Osteocyte (in vitro differentiated cells): ENCODE measurements around the gene EQTN. TPM values are rescaled to one million over a fixed set of nuclear protein-coding genes. Genes with fewer than 3 reads are reported as not detected.

ENCODE experiments used
- DNase-seq: peaks from one replicate; pipeline ENCODE4 v3.0.0; 2021; ENCODE audit warnings: mixed read lengths; ENCODE audit not compliant: unreplicated experiment; ENCODE audit errors: extremely low spot score
- H3K27ac Mint-ChIP-seq: one replicate; pipeline ENCODE4 v1.8.0; 2021; ENCODE audit warnings: mild to moderate bottlenecking, mixed read lengths; ENCODE audit not compliant: unreplicated experiment
- H3K27me3 Mint-ChIP-seq: one replicate; pipeline ENCODE4 v1.8.0; 2021; ENCODE audit warnings: mixed read lengths; ENCODE audit not compliant: unreplicated experiment
- H3K36me3 Mint-ChIP-seq: one replicate; pipeline ENCODE4 v1.8.0; 2021; ENCODE audit warnings: mixed read lengths; ENCODE audit not compliant: unreplicated experiment
- H3K4me1 Mint-ChIP-seq: one replicate; pipeline ENCODE4 v1.8.0; 2021; ENCODE audit warnings: mixed read lengths; ENCODE audit not compliant: unreplicated experiment
- H3K4me3 Mint-ChIP-seq: one replicate; pipeline ENCODE4 v1.8.0; 2021; ENCODE audit warnings: mild to moderate bottlenecking, moderate library complexity, mixed read lengths; ENCODE audit not compliant: unreplicated experiment
- H3K9me3 Mint-ChIP-seq: one replicate; pipeline ENCODE4 v1.8.0; 2021; ENCODE audit warnings: mixed read lengths; ENCODE audit not compliant: unreplicated experiment
- total RNA-seq: library from RNA; stranded (reverse); gene quantifications from 2 replicates; pipeline ENCODE4 v1.2.1, GENCODE V29; 2021
- TF ChIP-seq, protein P1 (sequence below): fragments of 200-600 bp; sonication (generic); IDR thresholded peaks from 2 replicates; pipeline ENCODE4 v1.5.0; 2021; ENCODE audit warnings: antibody characterized with exemption, mild to moderate bottlenecking, moderate library complexity

The EQTN gene
- total RNA-seq, 1 donor from 2014 or later: not detected

- TF ChIP-seq, protein P1, sequence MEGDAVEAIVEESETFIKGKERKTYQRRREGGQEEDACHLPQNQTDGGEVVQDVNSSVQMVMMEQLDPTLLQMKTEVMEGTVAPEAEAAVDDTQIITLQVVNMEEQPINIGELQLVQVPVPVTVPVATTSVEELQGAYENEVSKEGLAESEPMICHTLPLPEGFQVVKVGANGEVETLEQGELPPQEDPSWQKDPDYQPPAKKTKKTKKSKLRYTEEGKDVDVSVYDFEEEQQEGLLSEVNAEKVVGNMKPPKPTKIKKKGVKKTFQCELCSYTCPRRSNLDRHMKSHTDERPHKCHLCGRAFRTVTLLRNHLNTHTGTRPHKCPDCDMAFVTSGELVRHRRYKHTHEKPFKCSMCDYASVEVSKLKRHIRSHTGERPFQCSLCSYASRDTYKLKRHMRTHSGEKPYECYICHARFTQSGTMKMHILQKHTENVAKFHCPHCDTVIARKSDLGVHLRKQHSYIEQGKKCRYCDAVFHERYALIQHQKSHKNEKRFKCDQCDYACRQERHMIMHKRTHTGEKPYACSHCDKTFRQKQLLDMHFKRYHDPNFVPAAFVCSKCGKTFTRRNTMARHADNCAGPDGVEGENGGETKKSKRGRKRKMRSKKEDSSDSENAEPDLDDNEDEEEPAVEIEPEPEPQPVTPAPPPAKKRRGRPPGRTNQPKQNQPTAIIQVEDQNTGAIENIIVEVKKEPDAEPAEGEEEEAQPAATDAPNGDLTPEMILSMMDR: no peak
- Mint-ChIP-seq H3K9me3 (no peaks in the 10 kb centered on the region), H3K4me3 (no peak overlapping the region), H3K27me3 (peaks cover 63% of the 10 kb centered on the region), H3K27ac (no peak overlapping the region), H3K4me1 (no peaks in the 10 kb centered on the region), H3K36me3 (no peaks in the 10 kb centered on the region)
- no peak for DNase-seq
These were observed 14.7 kb downstream of the EQTN start for GRCh38 chr9:27282269-27282668.

DNA sequence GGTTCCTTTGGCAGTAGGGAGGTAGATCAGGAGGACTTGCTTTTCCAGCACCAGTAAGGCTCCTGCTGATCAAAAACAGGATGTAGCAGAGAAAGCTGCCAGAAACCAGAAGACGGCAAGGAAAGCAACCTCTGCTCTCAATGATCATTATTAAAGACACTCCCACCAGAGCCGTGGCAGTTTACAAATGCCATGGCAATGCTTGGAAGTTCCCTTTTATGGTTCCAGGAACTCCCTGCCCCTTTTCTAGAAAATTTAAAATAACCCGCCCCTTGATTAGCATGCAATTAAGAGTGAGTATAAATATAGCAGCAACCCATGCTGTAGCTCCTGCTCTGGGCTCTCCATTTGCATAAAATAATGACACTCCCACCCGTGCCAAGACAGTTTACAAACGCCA, 16.1 kb downstream of the EQTN start:
- no peaks in the 10 kb centered on the region for H3K36me3 Mint-ChIP-seq
- DNase-seq: no peak
- H3K27ac Mint-ChIP-seq: no peak overlapping the region
- peaks cover 51% of the 10 kb centered on the region for H3K27me3 Mint-ChIP-seq
- TF ChIP-seq, protein P1: no peak
- H3K4me1 Mint-ChIP-seq: peaks cover 6% of the 10 kb centered on the region
- H3K4me3 Mint-ChIP-seq: no peak overlapping the region
- H3K9me3 Mint-ChIP-seq: no peaks in the 10 kb centered on the region

DNA sequence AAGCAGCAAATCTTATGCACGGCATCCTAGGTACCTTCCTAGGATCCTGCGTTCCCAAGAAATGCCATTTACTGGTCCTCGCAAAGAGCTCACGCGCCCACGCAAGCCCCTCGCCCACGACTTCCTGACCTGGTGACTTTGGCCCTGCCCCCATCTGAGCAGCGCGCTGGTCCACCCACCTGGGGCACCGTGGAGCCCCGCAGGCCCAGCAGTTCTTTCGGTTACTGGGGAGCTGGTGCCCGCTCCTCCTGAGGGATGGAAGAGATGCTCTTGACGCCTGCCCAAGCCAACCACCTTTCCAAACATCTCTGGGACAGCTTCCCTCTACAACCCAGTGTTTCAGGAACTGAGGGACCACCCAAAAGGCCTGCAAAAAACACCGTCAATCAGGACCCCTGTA, 16.7 kb downstream of the EQTN start:
- TF ChIP-seq, protein P1: no peak
- DNase-seq: no peak
- peaks cover 8% of the 10 kb centered on the region for H3K4me1 Mint-ChIP-seq
- no peaks in the 10 kb centered on the region for H3K36me3 Mint-ChIP-seq
- H3K4me3 Mint-ChIP-seq: no peak overlapping the region
- H3K27me3 Mint-ChIP-seq: peaks cover 50% of the 10 kb centered on the region
- H3K27ac Mint-ChIP-seq: no peak overlapping the region
- no peaks in the 10 kb centered on the region for H3K9me3 Mint-ChIP-seq

GRCh38 chr9:27279611-27280010, 17.3 kb downstream of the EQTN start:
- no peak for DNase-seq
- TF ChIP-seq, protein P1: no peak
- Mint-ChIP-seq H3K9me3 (no peaks in the 10 kb centered on the region), H3K27ac (no peak overlapping the region), H3K4me3 (no peak overlapping the region), H3K27me3 (peaks cover 47% of the 10 kb centered on the region), H3K36me3 (no peaks in the 10 kb centered on the region), H3K4me1 (peaks cover 8% of the 10 kb centered on the region)

- no peak overlapping the region for H3K4me3 Mint-ChIP-seq
- no peak for DNase-seq
These were observed 18.6 kb downstream of the EQTN start for GRCh38 chr9:27278374-27278773.

More at GRCh38 chr9:27278374-27278773, 18.6 kb downstream of the EQTN start:
- H3K27me3 Mint-ChIP-seq: peaks cover 38% of the 10 kb centered on the region
- no peak overlapping the region for H3K27ac Mint-ChIP-seq
- TF ChIP-seq, protein P1: no peak
- peaks cover 8% of the 10 kb centered on the region for H3K4me1 Mint-ChIP-seq
- no peaks in the 10 kb centered on the region for H3K9me3 Mint-ChIP-seq
- H3K36me3 Mint-ChIP-seq: no peaks in the 10 kb centered on the region
